Thyroid gland (tissue), 4 donors: ENCODE measurements around the gene GPR78. TPM values are rescaled to one million over a fixed set of nuclear protein-coding genes. Genes with fewer than 3 reads are reported as not detected.
"Not testable (repeated sequence)": the region's sequence is repeated elsewhere in the genome, so short reads cannot be mapped to it uniquely, and the experiment has no call there.

Experiments used
- DNase-seq, 2 donors: peaks; one replicate each; pipeline ENCODE4 v3.0.0-alpha.2; 2019
- H3K27ac ChIP-seq, 3 donors: fragments of 200-600 bp; sonication (generic); 1 replicate in 2 of 3; 2 replicates in 1 of 3; pipeline ENCODE4 v1.5.1; 2016 to 2019; ENCODE audit warnings: mild to moderate bottlenecking in 1 of 3, moderate library complexity in 1 of 3
- H3K27me3 ChIP-seq: fragments of 200-600 bp; sonication (generic); one replicate; pipeline ENCODE4 v1.5.1; 2019
- H3K36me3 ChIP-seq, 2 donors: fragments of 200-600 bp; sonication (generic); one replicate each; pipeline ENCODE4 v1.5.1; 2016 to 2019
- H3K4me1 ChIP-seq, 2 donors: fragments of 200-600 bp; sonication (generic); one replicate each; pipeline ENCODE4 v1.5.1; 2017 to 2019
- H3K4me3 ChIP-seq, 3 donors: fragments of 200-600 bp; sonication (generic); replicated peaks in 1 of 3; 1 replicate in 2 of 3; 2 replicates in 1 of 3; pipeline ENCODE4 v1.5.1; 2016; ENCODE audit warnings: mild to moderate bottlenecking in 1 of 3
- H3K9me3 ChIP-seq: fragments of 200-600 bp; sonication (generic); one replicate; pipeline ENCODE4 v1.5.1; 2017
- POLR2A ChIP-seq, 2 donors: fragments of 450-650 bp; IDR thresholded peaks; one replicate each; pipeline ENCODE4 v1.6.1; 2017; ENCODE audit warnings: antibody characterized with exemption in 2 of 2, mild to moderate bottlenecking in 2 of 2, moderate library complexity in 1 of 2
- WGBS, 2 donors: methylation state at CpG; one replicate each; pipeline ENCODE4 v1.1.5; 2017; 5-methylcytosine and 5-hydroxymethylcytosine counted together
- intact Hi-C: fragments of 100-400 bp; cut with DNase I; formaldehyde crosslinking; loops from one replicate; pipeline ENCODE4 v1.15.1; 2023
- total RNA-seq, 4 donors: library from RNA; depleted of rRNA; stranded (reverse); fragments of >200 nt; gene quantifications; one replicate each; pipeline ENCODE4 v1.2.3, GENCODE V29; 2016
- TF ChIP-seq, protein P1 (sequence below), 6 experiments: fragments of 200-600 bp in 3 of 6; fragments of 450-650 bp in 3 of 6; sonication (generic) in 3 of 6; IDR thresholded peaks; one replicate each; pipeline ENCODE4 v1.5.1; 2016 to 2019; ENCODE audit warnings: antibody characterized with exemption in 6 of 6, mild to moderate bottlenecking in 2 of 6, inconsistent platforms in 1 of 6, moderate library complexity in 1 of 6

Gene GPR78
- total RNA-seq, 4 donors from 2014 or later, result not detected

DNA sequence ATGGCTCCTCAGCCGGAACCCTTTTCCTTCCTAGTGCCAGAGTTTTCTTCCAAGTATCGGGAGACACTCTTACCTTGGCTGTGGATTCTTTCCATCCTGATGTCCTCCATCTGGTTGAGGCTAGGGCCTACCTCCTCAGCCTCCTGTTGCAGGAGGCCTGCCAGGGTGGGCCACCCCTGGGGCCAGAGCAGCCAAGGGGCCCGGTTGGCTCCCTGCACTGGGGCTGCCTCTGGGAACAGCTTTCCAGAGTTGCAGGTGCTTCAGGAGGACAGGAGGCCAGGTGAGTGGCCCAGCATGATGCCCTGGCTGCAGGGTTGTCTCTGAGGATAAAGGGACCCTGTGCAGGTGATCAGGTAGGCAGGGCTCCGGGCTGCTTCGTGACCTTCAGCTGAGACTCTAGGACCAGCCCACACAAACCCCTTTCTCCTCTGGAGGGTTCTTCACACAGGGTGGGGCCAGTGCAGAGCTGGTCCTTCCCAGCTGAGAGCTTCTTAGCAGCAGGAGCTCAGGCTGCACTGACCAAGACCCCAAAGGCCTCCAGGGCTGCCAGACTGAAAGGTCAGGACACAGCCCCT is 5.3 kb upstream of the GPR78 start:
- Histone ChIP-seq H3K9me3 (no peaks in the 10 kb centered on the region), H3K27ac (no peak overlapping the region), H3K27me3 (no peaks in the 10 kb centered on the region), H3K36me3 (no peaks in the 10 kb centered on the region), H3K4me3 (no peak overlapping the region), H3K4me1 (peaks cover 5 to 6% of the 10 kb centered on the region in 2 donors)
- TF ChIP-seq, protein P1, sequence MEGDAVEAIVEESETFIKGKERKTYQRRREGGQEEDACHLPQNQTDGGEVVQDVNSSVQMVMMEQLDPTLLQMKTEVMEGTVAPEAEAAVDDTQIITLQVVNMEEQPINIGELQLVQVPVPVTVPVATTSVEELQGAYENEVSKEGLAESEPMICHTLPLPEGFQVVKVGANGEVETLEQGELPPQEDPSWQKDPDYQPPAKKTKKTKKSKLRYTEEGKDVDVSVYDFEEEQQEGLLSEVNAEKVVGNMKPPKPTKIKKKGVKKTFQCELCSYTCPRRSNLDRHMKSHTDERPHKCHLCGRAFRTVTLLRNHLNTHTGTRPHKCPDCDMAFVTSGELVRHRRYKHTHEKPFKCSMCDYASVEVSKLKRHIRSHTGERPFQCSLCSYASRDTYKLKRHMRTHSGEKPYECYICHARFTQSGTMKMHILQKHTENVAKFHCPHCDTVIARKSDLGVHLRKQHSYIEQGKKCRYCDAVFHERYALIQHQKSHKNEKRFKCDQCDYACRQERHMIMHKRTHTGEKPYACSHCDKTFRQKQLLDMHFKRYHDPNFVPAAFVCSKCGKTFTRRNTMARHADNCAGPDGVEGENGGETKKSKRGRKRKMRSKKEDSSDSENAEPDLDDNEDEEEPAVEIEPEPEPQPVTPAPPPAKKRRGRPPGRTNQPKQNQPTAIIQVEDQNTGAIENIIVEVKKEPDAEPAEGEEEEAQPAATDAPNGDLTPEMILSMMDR (IDR thresholded peaks at IDR 0.05), result no peak
- TF ChIP-seq POLR2A (IDR thresholded peaks at IDR 0.05), result no peak
- WGBS, 2 donors, result 81 to 88% methylated on average over 3 to 5 of the region's 5 CpGs
- DNase-seq, result no peak
- intact Hi-C loops, result no loop called here

DNA sequence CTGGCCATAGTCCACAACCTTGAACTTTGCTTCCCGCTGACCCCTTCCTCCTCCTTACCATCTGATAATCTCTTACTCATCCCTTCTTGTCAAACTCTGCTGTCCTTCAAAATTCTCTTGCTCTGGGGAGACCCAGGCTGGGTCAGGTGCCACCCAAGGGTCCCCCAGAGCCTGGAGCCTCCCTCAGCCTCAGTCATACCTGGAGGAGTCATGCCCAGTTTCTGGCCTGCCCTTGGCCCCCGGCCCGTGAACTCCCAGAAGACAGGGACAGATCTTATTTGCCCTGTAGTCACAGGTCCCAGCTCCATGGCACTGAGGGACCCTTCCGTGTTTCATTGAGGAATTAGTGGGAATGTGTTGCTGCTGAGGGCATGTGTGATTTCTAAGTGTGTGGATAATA is 4.7 kb upstream of the GPR78 start:
- Histone ChIP-seq H3K27me3 (no peaks in the 10 kb centered on the region), H3K4me3 (no peak overlapping the region), H3K36me3 (no peaks in the 10 kb centered on the region), H3K27ac (no peak overlapping the region), H3K9me3 (no peaks in the 10 kb centered on the region), H3K4me1 (peaks cover 6 to 8% of the 10 kb centered on the region in 2 donors)
- intact Hi-C loops, result no loop called here
- DNase-seq, result no peak
- WGBS, 2 donors, result 69 to 79% methylated on average over 4 of the region's 4 CpGs
- TF ChIP-seq, protein P1 (IDR thresholded peaks at IDR 0.05), result no peak
- TF ChIP-seq POLR2A (IDR thresholded peaks at IDR 0.05), result no peak

DNA sequence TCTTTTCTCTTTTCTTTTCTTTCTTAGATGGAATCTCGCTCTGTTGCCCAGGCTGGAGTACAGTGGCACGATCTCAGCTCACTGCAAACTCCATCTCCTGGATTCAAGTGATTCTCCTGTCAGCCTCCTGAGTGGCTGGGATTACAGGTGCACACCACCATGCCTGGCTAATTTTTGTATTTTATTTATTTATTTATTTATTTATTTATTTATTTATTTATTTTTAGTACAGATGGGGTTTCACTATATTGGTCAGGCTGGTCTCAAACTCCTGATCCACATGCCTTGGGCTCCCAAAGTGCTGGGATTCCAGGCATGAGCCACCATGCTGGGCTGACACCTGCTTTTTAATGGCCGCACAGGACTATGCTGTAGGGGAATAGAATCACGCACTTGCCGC is 3.6 kb upstream of the GPR78 start:
- H3K27me3 ChIP-seq, intact Hi-C loops, DNase-seq, H3K36me3 ChIP-seq, H3K4me3 ChIP-seq, H3K27ac ChIP-seq, H3K9me3 ChIP-seq: not testable (repeated sequence)
- H3K4me1 ChIP-seq, result peaks cover 8 to 11% of the 10 kb centered on the region in 2 donors
- WGBS, 2 donors, result 92 to 95% methylated on average over 5 of the region's 5 CpGs

DNA sequence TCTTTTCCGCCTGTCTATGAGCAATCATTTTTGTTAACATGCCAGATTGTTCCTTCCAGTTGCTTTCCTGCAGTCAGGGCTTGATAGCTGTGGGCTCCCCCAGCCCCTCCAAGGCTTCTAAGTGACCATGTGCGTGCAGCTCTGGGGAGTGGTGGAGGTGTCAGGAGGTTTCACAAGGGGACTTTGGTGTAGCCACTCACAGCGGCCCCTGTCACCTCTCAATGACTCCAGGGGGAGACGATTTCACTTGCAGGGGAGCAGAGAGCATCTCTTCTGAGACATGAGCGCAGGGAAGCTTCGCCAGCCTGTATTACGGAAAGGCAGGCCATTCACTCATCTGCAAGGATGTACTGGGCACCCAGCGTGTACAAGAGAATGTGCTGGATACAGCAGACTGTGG is 3.1 kb upstream of the GPR78 start:
- no peak overlapping the region for H3K4me3 ChIP-seq
- intact Hi-C loops, result no loop called here
- peaks cover 8 to 11% of the 10 kb centered on the region in 2 donors for H3K4me1 ChIP-seq
- no peak overlapping the region for H3K27ac ChIP-seq
- H3K27me3 ChIP-seq, result no peaks in the 10 kb centered on the region
- TF ChIP-seq POLR2A (IDR thresholded peaks at IDR 0.05), result no peak
- TF ChIP-seq, protein P1 (IDR thresholded peaks at IDR 0.05), result no peak
- no peaks in the 10 kb centered on the region for H3K9me3 ChIP-seq
- whole genome bisulfite sequencing, 2 donors, result 57 to 68% methylated on average over 5 to 8 of the region's 8 CpGs
- no peak for DNase-seq
- H3K36me3 ChIP-seq, result no peaks in the 10 kb centered on the region

DNA sequence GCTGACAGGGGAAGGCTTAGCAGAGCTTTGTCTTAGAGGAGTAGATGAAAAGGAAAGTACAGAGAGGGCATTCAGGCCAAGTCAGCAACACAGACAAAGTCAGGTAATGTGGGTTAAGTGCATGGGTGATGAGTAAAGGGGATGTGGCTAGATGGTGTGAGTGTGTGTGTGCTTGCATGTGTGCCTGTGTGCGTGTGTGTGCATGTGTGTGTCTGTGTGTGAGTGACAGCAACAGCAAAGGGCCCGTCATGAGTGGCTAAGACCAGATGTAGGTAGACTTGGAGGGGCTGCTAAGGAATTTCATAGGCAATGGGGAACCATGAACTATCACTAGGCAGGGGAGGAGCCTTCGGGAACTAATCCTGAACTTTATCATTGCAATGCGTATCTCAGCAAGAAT is 2.2 kb upstream of the GPR78 start:
- H3K27ac ChIP-seq, result no peak overlapping the region
- no peaks in the 10 kb centered on the region for H3K36me3 ChIP-seq
- no peak overlapping the region for H3K4me3 ChIP-seq
- peaks cover 8 to 11% of the 10 kb centered on the region in 2 donors for H3K4me1 ChIP-seq
- no peaks in the 10 kb centered on the region for H3K9me3 ChIP-seq
- TF ChIP-seq POLR2A (IDR thresholded peaks at IDR 0.05), result no peak
- TF ChIP-seq, protein P1 (IDR thresholded peaks at IDR 0.05), result no peak
- DNase-seq, result no peak
- intact Hi-C loops, result no loop called here
- H3K27me3 ChIP-seq, result no peaks in the 10 kb centered on the region
- WGBS, 2 donors, result 74 to 84% methylated on average over 4 of the region's 4 CpGs
